GM21360 (cell line): Measurements from ENCODE around the gene EPM2AIP1.
"Not testable (repeated sequence)": the region's sequence is repeated elsewhere in the genome, so short reads cannot be mapped to it uniquely, and the experiment has no call there.

ENCODE experiments used
- ATAC-seq: cut with Tn5 transposase; IDR thresholded peaks from one replicate; pipeline ENCODE4 v1.9.1; 2021; ENCODE audit warnings: mild to moderate bottlenecking, moderate library complexity; ENCODE audit not compliant: unreplicated experiment

Gene EPM2AIP1

DNA sequence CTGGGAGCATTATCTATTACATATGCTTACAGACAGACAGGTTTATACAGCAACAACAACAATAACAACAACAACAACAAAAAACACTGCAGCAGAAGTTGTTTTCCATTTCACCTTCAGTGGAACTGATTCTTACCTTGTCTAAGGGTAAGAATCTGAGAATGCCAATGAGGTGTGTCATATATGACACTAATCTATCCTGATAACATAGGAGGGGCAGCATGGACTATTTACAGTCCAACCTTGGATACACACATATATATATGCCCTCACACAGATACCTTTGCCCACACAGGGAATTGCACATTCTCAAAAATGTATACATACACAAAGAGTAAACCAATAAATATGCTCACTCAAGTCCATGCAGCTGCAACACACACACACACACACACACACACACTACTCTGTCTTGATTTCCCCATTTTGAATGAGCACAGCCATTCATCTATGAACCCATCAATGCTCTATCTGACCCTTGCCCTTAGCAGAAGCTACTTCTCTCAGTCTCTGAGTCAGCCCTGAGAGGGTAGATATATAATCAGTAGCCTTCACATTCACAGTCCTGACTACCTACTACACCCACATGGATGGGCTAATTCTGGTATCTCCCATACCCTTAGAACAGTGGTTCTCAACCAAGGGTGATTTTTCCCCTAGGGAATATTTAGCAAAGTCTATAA lies 38.3 kb downstream of the EPM2AIP1 start:
- ATAC-seq = no peak

GRCh38 chr3:36947814-36948213 lies 45.1 kb downstream of the EPM2AIP1 start:
- not testable (repeated sequence) for ATAC-seq

DNA sequence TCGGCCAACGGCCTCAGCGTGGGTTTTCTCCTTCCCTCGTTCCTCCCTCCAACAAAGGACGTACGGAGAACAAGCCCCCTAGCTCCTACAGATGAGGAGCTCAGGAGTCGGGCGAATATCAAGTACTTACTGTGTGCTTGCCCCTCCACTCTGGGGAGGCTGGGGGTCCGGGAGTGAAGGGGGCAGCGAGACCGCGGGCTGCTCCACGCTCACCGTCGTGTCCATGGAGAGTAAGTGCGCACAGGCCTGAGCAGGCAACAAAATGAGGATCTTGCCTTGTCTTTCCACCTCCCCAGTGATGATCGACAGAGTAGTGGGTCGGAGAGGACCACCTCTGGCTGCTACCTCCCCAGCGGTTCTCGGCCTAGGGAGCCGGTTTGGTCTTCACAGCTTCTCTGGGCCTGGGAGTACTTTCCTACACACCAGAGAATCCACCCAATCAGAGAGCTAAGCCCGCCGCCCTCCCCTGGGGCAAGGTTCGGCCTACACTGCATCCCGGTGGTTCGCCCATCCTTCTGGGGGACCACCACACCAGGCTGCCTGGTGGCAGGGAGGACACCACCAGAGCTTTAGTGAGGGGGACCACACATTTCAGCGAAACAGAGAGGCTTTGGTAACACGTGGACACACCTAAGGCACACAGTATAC lies 47.5 kb downstream of the EPM2AIP1 start:
- no peak for ATAC-seq

- ATAC-seq = peak; percentile 53
Observed at GRCh38 chr3:36944641-36945270, 48.2 kb downstream of the EPM2AIP1 start, which contains the start of gene TRANK1. Gene TRANK1, minus strand, starts transcription at chr3:36945054. Its CDS starts 245 bp downstream, at chr3:36944809.

DNA sequence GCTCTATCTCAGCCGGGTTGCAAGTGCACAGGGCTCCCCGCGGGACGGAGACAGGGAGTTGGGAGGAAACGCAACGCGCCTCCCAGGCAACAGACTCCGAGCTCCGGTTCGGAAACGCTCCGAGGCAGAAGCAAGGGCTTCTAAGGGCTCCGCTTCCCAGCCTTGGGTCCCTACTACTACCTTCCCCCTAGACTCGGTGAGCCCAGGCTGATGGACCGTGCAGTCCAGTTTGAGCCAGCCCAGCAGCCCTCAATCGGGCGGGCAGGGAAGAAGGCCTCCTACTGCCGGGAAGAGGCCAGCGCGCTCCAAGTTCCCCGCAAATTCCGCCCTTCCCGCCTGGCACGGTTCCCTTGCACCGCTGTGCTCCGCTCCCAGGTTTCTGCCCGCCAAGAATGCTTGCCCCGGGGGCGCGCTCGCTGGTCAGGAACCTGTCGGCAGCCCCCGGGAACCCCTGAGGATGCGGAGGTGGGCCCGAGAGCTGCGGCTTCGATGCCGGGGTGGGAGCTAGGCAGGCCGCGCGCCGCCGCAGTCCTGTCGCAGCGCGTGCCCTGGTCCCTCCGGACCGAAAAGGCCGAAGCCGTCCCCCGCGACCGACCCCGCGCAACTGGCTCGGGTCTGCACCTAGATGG lies 48.8 kb downstream of the EPM2AIP1 start:
- ATAC-seq = peak; percentile 36

DNA sequence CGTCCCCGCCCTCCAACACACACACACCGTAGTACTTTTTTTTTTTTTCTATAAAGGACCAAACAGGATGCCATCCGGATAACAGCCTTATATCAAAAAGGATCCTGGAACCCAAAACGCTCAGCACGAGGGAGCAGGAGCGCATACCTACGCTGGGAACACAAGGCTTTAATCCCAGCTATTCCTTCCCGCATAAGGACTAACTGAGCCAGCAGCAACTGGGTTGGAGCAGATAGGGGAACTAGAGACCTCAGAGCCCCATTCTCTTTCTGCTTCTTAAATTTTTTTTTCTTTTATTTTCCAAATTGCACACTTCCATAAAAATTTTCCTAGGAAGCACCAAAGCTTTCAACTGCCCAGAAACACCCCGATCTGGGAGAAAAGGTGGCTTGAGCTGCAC lies 49.3 kb downstream of the EPM2AIP1 start:
- no peak for ATAC-seq

DNA sequence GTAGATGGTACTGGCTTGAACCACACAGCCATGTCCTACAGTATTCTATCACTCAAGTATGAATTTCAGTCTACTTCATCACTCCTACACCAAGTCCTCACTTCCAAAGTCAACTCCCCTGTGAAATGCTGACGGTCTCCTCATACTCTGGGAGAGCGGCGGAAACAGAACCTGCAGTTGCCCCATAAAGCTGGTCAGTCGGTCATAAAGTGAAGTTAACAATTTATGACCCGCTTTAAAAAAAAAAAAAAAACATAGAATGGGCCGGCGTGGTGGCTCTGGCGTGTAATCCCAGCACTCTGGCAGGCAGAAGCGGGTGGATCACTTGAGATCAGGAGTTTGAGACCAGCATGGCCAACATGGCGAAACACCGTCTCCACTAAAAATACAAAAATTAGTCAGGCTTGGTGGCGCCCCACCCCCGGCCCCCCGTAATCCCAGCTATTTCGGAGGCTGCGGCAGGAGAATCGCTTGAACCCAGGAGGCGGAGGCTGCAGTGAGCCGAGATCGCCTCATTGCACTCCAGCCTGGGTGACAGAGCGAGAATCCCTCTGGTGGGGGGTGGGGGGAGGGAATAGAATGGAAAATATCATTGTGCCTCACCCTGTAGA lies 50.2 kb downstream of the EPM2AIP1 start:
- ATAC-seq = no peak

- no peak for ATAC-seq
Observed at GRCh38 chr3:36941658-36942057, 51.3 kb downstream of the EPM2AIP1 start.

GRCh38 chr3:36941162-36941561 lies 51.8 kb downstream of the EPM2AIP1 start:
- no peak for ATAC-seq

GRCh38 chr3:36937492-36937891 lies 55.4 kb downstream of the EPM2AIP1 start:
- no peak for ATAC-seq
